Muscle of arm (tissue), 14 donors: ENCODE measurements around the gene CDK19. TPM values are rescaled to one million over a fixed set of nuclear protein-coding genes. Genes with fewer than 3 reads are reported as not detected.
"Not testable (repeated sequence)": the region's sequence is repeated elsewhere in the genome, so short reads cannot be mapped to it uniquely, and the experiment has no call there.

Experiments
- DNase-seq: peaks from one replicate; pipeline ENCODE4 v3.0.0-alpha.2; 2013
- long read RNA-seq, 11 donors: transcript quantifications; one replicate each; lab custom pipeline, GENCODE V29; 2026
- polyA plus RNA-seq, 12 donors: library from polyadenylated mRNA; unstranded; fragments of 120-200 nt; gene quantifications; one replicate each; pipeline ENCODE4 v1.2.1, GENCODE V29; 2013; ENCODE audit not compliant: insufficient read length in 12 of 12

The CDK19 gene
- 10 to 100 TPM in 11 of 12 donors, not detected in 1; 11.2 to 28.4 (median 18.0) TPM for polyA plus RNA-seq
- long read RNA-seq, donor 1, full-length matches to known transcripts, result 3 of 26 reads
- long read RNA-seq, donor 1, partial matches to known transcripts, result 23 of 26 reads
- long read RNA-seq, donor 1, other reads (novel, unspliced or antisense), result 0 of 26 reads
- long read RNA-seq, donor 2, full-length matches to known transcripts, result 1 of 1 reads
- long read RNA-seq, donor 2, partial matches to known transcripts, result 0 of 1 reads
- long read RNA-seq, donor 2, other reads (novel, unspliced or antisense), result 0 of 1 reads
- long read RNA-seq, donor 3, full-length matches to known transcripts, result 1 of 9 reads
- long read RNA-seq, donor 3, partial matches to known transcripts, result 8 of 9 reads
- long read RNA-seq, donor 3, other reads (novel, unspliced or antisense), result 0 of 9 reads
- long read RNA-seq, donor 4, result 0 reads
- long read RNA-seq, donor 5, result 0 reads
- long read RNA-seq, donor 6, result 0 reads
- long read RNA-seq, donor 7, full-length matches to known transcripts, result 1 of 1 reads
- long read RNA-seq, donor 7, partial matches to known transcripts, result 0 of 1 reads
- long read RNA-seq, donor 7, other reads (novel, unspliced or antisense), result 0 of 1 reads
- long read RNA-seq, donor 8, result 0 reads
- long read RNA-seq, donor 9, partial matches to known transcripts, result 0 of 10 reads
- long read RNA-seq, donor 9, other reads (novel, unspliced or antisense), result 10 of 10 reads
- long read RNA-seq, donor 10, full-length matches to known transcripts, result 2 of 2 reads
- long read RNA-seq, donor 10, partial matches to known transcripts, result 0 of 2 reads
- long read RNA-seq, donor 10, other reads (novel, unspliced or antisense), result 0 of 2 reads
- long read RNA-seq, donor 11, result 0 reads

DNA sequence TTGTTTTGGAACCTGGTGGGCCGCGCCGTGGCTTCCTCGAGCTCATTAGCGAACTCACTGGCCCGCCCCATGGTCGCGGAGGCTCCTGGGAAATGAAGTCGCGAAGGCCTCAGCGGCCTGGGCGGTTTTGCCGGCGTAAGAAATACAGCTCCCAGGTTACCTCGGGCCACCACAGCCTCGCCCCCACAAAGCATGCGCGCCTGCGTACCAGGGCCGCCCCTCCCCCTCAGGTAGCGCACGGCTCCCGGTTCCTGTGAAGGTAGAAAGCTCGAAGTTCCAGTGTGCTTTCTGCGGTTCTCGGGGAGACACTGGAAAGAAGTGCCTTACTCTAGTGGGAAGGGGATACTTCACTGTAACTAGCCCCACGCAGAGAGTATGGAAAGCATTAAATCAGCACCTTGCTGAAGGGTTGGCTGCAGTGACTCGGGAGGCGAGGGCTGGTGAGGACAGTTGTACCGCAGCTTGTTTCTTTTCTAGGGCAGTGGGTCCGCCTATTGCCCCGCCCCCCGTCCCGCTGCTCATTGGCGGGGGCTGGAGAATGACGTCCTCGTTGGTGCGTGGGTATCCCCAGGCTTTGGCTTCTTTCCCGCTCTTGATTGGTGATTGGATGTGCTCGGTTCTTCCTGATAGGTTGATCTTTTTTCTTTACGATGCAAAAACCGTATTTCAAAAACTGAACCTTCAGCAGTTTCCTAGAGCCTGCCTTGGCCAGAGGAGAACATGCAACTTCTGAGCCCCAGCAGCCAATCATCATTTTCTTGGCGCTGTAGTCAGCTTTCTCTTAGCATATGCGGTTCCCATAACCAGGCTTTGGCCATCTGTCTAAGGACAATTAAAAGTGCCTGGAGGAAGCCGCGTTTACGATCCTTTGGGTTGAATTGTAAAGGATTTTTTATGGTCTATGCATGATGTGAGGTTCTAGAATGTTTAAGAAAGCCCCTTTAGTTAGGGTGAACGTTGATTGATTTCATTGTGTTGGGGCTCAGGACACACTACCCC, at the start of gene CDK19:
CDK19 (minus strand) TSS at position 59 of the 999 bp plus-strand sequence. CDS start 333 bp downstream, outside the sequence.
- peak; percentile 98 for DNase-seq

DNA sequence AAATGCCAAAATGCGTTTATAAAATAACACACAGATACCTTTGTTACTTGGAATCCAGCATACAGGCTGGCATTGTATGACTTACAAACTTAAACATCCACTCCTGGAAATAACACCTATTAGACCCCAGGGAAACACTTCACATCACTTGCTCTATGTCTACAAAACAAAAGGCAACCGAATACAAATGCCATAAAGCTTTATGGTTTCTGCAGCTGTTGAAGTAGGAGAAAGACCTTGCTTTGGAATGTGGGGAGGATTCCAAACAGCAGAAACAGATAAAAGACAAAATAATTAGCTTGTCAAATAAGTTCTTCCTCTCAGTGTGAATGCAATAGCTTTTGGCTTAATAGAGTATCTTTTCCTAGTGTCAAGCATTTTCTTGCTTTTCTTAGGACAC, 49.6 kb upstream of the CDK19 start:
- DNase-seq, result no peak

- DNase-seq, result no peak
These were observed 44.1 kb upstream of the CDK19 start for GRCh38 chr6:110859335-110859792.

- DNase-seq, result no peak
These were observed 43.4 kb upstream of the CDK19 start for GRCh38 chr6:110858562-110859214.

DNA sequence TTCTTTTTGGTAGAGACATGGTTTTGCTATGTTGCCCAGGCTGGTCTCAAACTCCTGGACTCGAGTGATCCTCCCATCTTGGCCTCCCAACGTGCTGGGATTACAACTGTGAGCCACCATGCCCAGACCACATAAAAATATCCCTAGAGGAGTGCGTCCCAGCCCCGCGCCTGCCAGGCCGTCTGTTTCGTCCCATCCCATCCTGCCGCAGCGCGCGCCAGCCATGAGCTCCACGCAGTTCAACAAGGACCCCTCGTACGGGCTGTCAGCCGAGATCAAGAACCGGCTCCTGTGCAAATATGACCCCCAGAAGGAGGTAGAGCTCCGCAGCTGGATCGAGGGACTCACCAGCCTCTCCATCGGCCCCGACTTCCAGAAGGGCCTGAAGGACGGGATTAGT, 42.7 kb upstream of the CDK19 start:
- no peak for DNase-seq

DNA sequence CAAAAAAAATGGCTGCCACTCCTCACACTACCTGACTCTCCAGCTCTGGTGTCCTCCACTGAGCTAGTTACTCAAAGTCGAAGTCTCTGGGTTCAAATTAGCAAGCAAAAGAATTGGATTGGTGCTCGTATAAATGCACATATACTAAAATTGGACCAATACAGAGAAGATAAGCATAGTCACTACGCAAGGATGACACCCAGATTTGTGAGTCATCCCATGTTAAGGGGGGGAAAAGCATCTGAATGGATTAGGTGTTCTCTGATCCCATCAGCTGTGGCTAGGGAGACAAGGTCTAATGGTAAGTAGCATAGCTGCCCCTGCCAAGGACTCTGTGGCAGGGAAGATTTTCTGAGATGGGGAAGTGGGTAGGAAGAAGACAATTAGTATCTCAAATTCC, 41.0 kb upstream of the CDK19 start:
- DNase-seq, result no peak

GRCh38 chr6:110853754-110854477, 38.6 kb upstream of the CDK19 start:
- DNase-seq, result no peak

- DNase-seq, result no peak
These were observed 37.5 kb upstream of the CDK19 start for GRCh38 chr6:110852773-110853172.

- no peak for DNase-seq
These were observed 34.5 kb upstream of the CDK19 start for GRCh38 chr6:110849781-110850180.

GRCh38 chr6:110841266-110841665, 26.0 kb upstream of the CDK19 start:
- DNase-seq, result no peak

- DNase-seq, result not testable (repeated sequence)
These were observed 20.5 kb upstream of the CDK19 start for GRCh38 chr6:110835751-110836150.

GRCh38 chr6:110833831-110834230, 18.6 kb upstream of the CDK19 start:
- no peak for DNase-seq

DNA sequence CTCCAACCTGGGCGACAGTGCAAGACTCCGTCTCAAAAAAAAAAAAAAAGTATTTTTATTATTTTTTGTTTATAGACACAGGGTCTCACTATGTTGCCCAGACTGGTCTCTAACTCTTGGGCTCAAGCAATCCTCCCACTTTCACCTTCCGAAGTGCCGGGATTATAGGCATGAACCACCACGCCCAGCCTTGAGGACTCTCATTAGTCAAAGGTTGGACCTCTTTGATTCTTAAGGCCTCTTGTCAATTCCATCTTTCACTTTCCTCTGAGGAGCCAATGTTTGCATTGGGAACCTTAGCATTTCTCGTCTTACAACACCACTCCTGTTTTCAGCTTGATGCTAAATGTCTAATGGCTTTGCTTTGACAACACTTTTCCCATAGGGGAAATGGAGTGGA, 16.1 kb upstream of the CDK19 start:
- DNase-seq, result no peak

- no peak for DNase-seq
These were observed 13.1 kb upstream of the CDK19 start for GRCh38 chr6:110828396-110828795.

DNA sequence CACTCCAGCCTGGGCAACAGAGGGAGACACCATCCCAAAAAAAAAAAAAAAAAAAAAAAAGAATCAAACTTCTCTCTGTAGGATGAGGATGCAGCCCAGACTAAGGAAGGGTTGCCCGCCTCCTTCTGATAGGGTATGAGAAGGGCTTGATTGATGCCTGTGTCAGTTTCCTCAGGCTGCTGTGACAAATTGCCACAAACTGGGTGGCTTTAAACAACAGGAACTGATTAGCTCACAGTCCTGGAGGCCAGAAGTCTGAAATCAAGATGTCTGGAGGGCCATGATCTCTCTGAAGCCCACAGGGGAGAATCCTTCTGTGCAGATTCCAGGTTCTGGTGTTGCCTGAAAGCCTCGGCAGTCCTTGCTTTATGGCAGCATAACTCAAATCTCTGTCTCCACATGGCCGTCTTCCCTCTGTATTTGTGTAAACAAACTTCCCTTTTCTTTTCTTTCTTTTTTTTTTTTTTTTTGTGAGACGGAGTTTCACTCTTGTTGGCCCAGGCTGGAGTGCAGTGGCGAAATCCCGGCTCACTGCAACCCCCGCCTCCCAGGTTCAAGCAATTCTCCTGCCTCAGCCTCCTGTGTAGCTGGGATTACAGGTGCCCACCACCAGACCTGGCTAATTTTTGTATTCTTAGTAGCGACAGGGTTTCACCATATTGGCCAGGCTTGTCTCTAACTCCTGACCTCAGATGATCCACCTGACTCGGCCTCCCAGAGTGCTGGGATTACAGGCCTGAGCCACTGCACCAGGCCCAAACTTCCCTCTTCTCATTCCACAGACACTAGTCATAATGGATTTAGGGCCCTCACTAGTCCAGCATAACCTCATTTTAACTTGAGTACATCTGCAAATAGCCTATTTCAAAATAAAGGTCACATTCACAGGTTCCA, 11.2 kb upstream of the CDK19 start:
- no peak for DNase-seq

DNA sequence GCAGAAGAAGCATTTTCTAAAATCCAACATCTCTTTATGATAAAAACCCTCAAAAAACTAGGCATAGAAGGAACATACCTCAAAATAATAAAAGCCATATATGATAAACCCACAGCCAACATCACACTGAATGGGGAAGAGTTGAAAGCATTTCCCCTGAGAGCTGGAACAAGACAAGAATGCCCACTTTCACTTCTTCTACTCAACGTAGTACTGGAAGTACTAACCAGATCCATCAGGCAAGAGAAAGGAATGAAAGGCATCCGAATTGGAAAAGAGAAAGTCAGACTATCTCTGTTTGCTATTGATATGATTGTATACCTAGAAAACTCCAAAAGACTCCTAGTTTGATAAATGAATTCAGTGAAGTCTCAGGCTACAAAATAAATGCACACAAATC, 7.9 kb upstream of the CDK19 start:
- no peak for DNase-seq

DNA sequence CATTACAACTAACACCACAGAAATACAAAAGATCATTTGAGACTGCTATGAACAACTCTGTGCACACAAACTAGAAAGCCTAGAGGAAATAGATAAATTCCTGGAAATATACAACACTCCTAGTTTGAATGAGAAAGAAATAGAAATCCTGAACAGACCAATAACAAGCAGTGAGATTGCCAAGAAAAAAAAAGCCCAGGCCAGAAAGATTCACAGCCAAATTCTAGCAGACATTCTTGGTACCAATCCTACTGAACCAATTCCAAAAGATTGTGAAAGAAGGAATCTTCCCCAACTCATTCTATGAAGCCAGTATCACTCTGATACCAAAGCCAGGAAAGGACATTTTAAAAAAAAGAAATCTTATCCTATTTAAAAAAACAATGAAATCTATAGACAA, 7.0 kb upstream of the CDK19 start:
- peak; percentile 23 for DNase-seq

- DNase-seq, result no peak
These were observed 1.4 kb upstream of the CDK19 start for GRCh38 chr6:110816677-110817076.

DNA sequence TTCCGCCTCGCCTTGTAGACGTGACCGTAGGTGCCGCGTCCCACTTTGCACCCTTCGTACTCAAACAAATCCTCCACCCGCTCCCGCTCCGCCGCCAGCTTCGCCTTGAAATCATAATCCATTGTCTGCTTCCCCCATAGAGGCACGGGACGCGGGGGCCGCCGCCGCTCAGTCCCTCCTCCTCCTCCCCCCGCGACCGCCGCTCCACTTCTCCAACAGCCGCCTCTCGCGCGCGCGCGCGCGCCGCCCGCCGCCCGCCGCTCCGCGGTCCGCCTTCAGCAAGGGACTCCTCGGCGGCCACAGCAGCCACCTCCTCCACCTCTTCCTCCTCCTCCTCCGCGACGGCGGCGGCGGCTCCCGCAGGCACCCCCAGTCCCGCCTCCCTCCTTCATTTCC, 256 bp downstream of the CDK19 start:
- peak; percentile 67 for DNase-seq
